MCF 10A (cell line): ENCODE data around the gene FMO3. TPM values are rescaled to one million over a fixed set of nuclear protein-coding genes. Genes with fewer than 3 reads are reported as not detected.
A peak's percentile ranks its signal among the peaks of the same experiment; 100 is the strongest.

Experiments
- BruUV-seq: library from RNA; stranded (reverse); fragments of 400-500 nt; replicated peaks from 2 replicates; lab custom pipeline; 2021; lab: Mats Ljungman, UMichigan
- CTCF ChIA-PET: fragments of 300-600 bp; sonication (Branson Sonifier 250); formaldehyde crosslinking; extraction: SDS; loops from one replicate; lab custom pipeline; 2021; ENCODE audit warnings: antibody characterized with exemption, inconsistent platforms; lab: Yijun Ruan, JAX
- POLR2A ChIA-PET: fragments of 300-600, 350-650 bp; sonication (Branson Sonifier 250); formaldehyde crosslinking; extraction: SDS; loops from one replicate; lab custom pipeline; 2020; ENCODE audit warnings: antibody characterized with exemption, inconsistent platforms; lab: Yijun Ruan, JAX
- DNase-seq: peaks from one replicate; pipeline ENCODE4 v3.0.0-alpha.2; 2018; ENCODE audit not compliant: unreplicated experiment
- H3K27ac Mint-ChIP-seq: one replicate; pipeline ENCODE4 v1.8.0; 2022; ENCODE audit warnings: mild to moderate bottlenecking, low read depth, mixed read lengths; ENCODE audit not compliant: unreplicated experiment
- H3K27me3 Mint-ChIP-seq: one replicate; pipeline ENCODE4 v1.8.0; 2022; ENCODE audit warnings: mixed read lengths; ENCODE audit not compliant: insufficient read depth, unreplicated experiment
- H3K36me3 Mint-ChIP-seq: one replicate; pipeline ENCODE4 v1.8.0; 2022; ENCODE audit warnings: mild to moderate bottlenecking, moderate library complexity, mixed read lengths; ENCODE audit not compliant: insufficient read depth, unreplicated experiment
- H3K4me1 Mint-ChIP-seq: one replicate; pipeline ENCODE4 v1.8.0; 2022; ENCODE audit warnings: mixed read lengths; ENCODE audit not compliant: insufficient read depth, unreplicated experiment
- H3K4me3 Mint-ChIP-seq: one replicate; pipeline ENCODE4 v1.8.0; 2022; ENCODE audit warnings: mild to moderate bottlenecking, moderate library complexity, mixed read lengths; ENCODE audit not compliant: unreplicated experiment
- H3K9me3 Mint-ChIP-seq: one replicate; pipeline ENCODE4 v1.8.0; 2022; ENCODE audit warnings: mixed read lengths; ENCODE audit not compliant: unreplicated experiment
- CTCF ChIP-seq: fragments of 200-600 bp; IDR thresholded peaks from one replicate; pipeline ENCODE4 v1.8.0; 2022; ENCODE audit warnings: antibody characterized with exemption, mild to moderate bottlenecking; ENCODE audit not compliant: unreplicated experiment
- intact Hi-C: fragments of 100-400 bp; cut with micrococcal nuclease; formaldehyde crosslinking; loops from 2 replicates; pipeline ENCODE4 v1.14.1; 2022
- total RNA-seq: library from RNA; stranded (reverse); gene quantifications from 2 replicates; pipeline ENCODE4 v1.2.3, GENCODE V29; 2022

The FMO3 gene
- total RNA-seq, 1 experiment from 2014 or later: not detected

DNA sequence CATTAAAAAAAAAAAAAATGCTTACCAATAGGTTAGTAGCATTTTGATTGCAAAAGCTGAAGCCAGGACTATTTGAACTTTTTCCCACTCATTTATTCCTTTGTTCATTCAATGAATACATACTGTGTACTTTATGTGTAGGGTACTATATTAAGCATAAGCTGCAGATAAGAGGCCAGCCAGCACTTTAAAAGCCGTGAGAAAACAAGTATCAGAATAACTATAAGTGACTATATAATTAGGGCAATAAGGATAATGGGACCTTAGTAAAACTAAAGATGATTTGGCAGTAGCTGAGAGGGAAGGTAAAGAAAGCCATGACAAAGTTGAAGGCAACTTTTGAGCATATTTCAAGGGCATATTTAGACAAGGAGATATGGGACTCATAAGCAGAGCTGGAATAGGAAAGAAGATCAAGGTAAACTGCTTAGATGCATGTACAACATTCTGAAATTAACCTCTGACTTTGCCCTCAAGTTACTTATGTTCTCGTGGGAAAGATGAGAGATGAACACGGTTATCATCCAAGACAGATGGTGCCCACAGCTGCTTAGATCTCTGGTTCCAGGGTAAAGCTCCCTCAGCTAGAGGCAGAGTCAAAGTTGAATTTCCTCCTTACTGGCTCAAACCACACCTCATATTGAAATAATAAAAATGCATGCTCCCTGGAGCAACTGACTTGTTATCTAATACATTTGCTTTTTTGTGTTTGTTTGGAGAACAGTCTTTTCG, 50.4 kb downstream of the FMO3 start:
- intact Hi-C loops: no loop called here
- BruUV-seq: no TSS peak
- POLR2A ChIA-PET: no interaction called here
- CTCF ChIA-PET: interaction anchor here (0.8 to 1.2 kb wide), 4 partner anchors 14 to 72 kb away, joined by 3 to 4 read pairs (median 3); no protein-coding TSS in a partner anchor
- no peaks in the 10 kb centered on the region for H3K27me3 Mint-ChIP-seq
- TF ChIP-seq CTCF: no peak
- no peaks in the 10 kb centered on the region for H3K36me3 Mint-ChIP-seq
- no peak overlapping the region for H3K27ac Mint-ChIP-seq
- H3K4me1 Mint-ChIP-seq: no peaks in the 10 kb centered on the region
- DNase-seq: no peak
- no peak overlapping the region for H3K4me3 Mint-ChIP-seq
- H3K9me3 Mint-ChIP-seq: no peaks in the 10 kb centered on the region

DNA sequence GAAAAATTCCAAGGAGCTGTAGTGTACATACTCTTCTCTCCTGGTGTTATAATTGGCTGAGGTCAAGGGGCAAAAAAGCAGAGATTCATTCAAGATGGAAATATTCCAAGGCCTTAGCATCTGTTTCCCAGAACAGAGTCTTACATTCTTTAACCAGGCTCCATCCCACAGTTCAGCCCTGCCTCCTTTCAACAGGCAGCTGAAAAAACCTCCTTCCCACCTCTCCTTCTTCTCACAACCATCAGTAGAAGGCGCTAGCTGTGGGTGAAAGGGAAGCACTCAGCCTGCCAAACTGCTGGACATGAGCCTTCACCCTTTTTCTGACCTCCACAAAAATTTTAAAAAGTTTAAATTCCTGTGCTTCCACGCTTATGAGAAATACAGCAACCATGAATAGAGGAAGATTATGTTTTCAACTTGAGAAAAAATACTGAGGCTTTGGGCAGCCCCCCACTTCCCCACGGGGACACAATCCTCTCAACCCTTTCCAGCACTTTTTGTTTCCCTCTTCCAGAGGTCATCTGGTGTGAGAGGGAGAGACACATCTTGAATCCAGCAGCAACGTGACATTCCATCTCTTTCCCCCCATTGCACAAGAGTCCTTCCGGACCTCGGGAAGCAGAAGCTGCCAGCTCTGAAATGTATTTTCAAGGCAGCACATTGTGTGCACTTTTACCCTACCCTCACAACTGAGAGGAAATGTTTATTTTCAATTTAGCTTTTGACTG, 51.1 kb downstream of the FMO3 start:
- intact Hi-C loops: no loop called here
- H3K4me1 Mint-ChIP-seq: no peaks in the 10 kb centered on the region
- H3K27me3 Mint-ChIP-seq: no peaks in the 10 kb centered on the region
- BruUV-seq: no TSS peak
- POLR2A ChIA-PET: no interaction called here
- H3K9me3 Mint-ChIP-seq: no peaks in the 10 kb centered on the region
- CTCF ChIA-PET: interaction anchor here (0.8 to 1.2 kb wide), 4 partner anchors 13 to 72 kb away, joined by 3 to 4 read pairs (median 3); no protein-coding TSS in a partner anchor
- no peak for TF ChIP-seq CTCF
- no peak overlapping the region for H3K4me3 Mint-ChIP-seq
- DNase-seq: peak; percentile 74
- no peak overlapping the region for H3K27ac Mint-ChIP-seq
- no peaks in the 10 kb centered on the region for H3K36me3 Mint-ChIP-seq

DNA sequence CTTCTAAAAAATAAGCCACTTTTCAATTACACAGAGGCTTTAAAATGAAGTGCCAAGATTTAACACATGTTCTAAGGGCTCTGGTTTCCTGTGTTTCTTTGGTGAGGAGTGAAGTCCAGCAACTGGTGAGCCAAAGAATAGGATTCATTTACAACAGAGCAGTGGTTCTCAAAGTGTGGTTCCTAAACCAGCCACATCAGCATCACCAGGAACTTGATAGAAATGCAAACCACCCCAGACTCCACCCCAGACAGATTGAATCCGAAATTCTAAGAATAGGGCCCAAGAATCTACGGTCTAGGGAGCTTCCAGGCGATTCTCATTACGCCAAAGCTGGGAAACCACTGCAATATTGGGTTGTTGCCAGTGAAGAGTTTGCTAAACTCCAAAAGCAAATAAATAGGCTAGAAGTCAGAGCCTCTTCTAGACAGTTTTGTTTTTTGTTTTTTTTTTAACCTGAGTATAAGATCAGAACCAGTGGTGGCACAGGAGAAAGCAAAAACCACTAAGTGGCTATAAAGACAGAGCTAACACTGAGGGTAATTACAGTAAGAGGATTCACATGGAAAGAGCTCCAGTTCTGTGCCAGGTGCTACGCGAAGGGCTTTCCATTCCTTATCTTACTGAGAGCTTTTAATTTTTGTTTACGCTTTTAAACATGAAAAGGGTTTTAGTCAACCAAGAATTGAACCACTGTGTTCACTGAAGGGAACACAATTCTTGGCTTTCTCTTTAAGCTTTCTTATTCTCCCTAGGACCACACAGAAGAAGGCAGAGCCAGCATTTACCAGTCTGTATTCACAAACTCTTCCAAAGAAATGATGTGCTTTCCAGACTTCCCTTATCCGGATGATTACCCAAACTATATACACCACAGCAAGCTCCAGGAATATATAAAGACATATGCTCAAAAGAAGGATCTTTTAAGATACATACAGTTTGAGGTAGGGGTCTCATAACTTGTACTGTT, 52.0 kb downstream of the FMO3 start:
- TF ChIP-seq CTCF: no peak
- Mint-ChIP-seq H3K9me3 (no peaks in the 10 kb centered on the region), H3K4me1 (no peaks in the 10 kb centered on the region), H3K27me3 (no peaks in the 10 kb centered on the region), H3K27ac (no peak overlapping the region), H3K4me3 (no peak overlapping the region), H3K36me3 (no peaks in the 10 kb centered on the region)
- intact Hi-C loops: no loop called here
- DNase-seq: peak; percentile 72
- CTCF ChIA-PET: no interaction called here
- no TSS peak for BruUV-seq
- POLR2A ChIA-PET: no interaction called here
